Hematopoietic multipotent progenitor cell treated with erythropoietin and hydrocortisone succinate and interleukin-3 and kit ligand, for 4 days (in vitro differentiated cells): ENCODE results near the gene LCAT.
A peak's percentile ranks its signal among the peaks of the same experiment; 100 is the strongest.

ENCODE experiments used
- DNase-seq: peaks from one replicate; pipeline ENCODE4 v3.0.0-alpha.2; 2015

The LCAT gene

GRCh38 chr16:67909056-67909742 is 34.7 kb downstream of the LCAT start:
- DNase-seq, result no peak

- DNase-seq, result no peak
Observed at GRCh38 chr16:67907397-67908180, 36.3 kb downstream of the LCAT start.

GRCh38 chr16:67902831-67903230 is 41.1 kb downstream of the LCAT start:
- DNase-seq, result no peak

GRCh38 chr16:67901734-67902133 is 42.2 kb downstream of the LCAT start:
- DNase-seq, result no peak

GRCh38 chr16:67897231-67897630 is 46.7 kb downstream of the LCAT start:
- DNase-seq, result no peak

- no peak for DNase-seq
Observed at GRCh38 chr16:67893743-67894399, 50.0 kb downstream of the LCAT start.

GRCh38 chr16:67892899-67893742 is 50.8 kb downstream of the LCAT start, which contains the start of gene PSKH1:
Gene PSKH1 (plus strand): TSS chr16:67893254. CDS start chr16:67908750, 15,496 bp downstream.
- DNase-seq, result peak; percentile 99

- DNase-seq, result no peak
Observed at GRCh38 chr16:67892375-67892774, 51.5 kb downstream of the LCAT start.
